ENCODE data around the gene CAPN5.

Gene CAPN5

DNA sequence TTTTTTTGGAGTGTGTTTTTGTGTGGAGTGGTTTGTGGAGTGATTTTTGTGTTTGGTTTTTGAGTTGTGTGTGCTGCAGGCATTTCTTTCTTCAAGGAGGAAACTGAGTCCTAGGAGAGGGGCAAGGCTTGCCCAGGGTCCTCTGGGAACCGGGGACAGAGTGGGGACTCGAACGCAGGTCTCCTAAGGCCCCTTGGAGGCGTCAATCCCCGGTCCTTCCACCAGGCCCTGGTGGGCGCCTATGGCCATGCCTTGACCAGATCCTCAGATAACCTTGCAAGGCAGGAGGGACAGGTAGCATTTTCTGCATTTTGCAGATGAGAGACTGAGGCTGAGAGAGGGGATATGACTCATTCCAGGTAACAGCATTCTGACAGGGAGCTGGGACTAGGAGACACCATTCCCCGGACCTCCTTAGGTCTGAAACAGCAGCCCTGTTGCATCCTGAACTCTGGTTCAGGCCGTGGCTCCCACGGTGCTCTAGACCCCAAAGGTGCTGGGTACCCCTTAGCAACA lies 100.4 kb downstream of the CAPN5 start:
- TF ChIP-seq ZFP3 (CRISPR knock-in tag; IDR thresholded peaks at IDR 0.05) (no peak), TOX (CRISPR knock-in tag; IDR thresholded peaks at IDR 0.05; ENCODE audit: borderline replicate concordance) (no peak), ISL1 (CRISPR knock-in tag; IDR thresholded peaks at IDR 0.05) (no peak), PPARA (CRISPR knock-in tag; IDR thresholded peaks at IDR 0.05; ENCODE audit: borderline replicate concordance) (no peak), ZNF8 (CRISPR knock-in tag; IDR thresholded peaks at IDR 0.05) (no peak)
- TF ChIP-seq, protein P1, sequence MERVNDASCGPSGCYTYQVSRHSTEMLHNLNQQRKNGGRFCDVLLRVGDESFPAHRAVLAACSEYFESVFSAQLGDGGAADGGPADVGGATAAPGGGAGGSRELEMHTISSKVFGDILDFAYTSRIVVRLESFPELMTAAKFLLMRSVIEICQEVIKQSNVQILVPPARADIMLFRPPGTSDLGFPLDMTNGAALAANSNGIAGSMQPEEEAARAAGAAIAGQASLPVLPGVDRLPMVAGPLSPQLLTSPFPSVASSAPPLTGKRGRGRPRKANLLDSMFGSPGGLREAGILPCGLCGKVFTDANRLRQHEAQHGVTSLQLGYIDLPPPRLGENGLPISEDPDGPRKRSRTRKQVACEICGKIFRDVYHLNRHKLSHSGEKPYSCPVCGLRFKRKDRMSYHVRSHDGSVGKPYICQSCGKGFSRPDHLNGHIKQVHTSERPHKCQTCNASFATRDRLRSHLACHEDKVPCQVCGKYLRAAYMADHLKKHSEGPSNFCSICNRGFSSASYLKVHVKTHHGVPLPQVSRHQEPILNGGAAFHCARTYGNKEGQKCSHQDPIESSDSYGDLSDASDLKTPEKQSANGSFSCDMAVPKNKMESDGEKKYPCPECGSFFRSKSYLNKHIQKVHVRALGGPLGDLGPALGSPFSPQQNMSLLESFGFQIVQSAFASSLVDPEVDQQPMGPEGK (CRISPR knock-in tag; IDR thresholded peaks at IDR 0.05; ENCODE audit: borderline replicate concordance) = no peak
- ATAC-seq = no peak

DNA sequence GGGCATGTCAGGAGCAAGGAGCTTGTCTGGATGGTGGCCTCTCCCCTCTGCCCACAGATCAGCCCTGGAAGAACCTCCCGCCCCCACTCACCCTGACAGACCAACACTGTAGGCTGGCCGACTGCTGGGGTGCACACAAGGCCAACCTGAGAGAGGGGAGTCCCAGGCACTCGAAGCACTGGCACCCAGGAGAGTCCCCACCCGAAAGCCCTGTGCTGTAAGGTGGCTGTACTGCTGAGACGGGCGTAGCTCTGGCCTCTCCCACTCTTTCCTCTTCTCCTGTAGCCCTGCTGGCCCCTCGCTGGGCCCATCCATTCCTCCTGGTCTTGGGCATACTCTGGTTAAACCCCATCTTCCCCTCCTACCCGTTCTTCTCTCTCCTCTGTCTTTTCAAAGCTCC lies 101.0 kb downstream of the CAPN5 start:
- ATAC-seq = no peak
- TF ChIP-seq, protein P2, sequence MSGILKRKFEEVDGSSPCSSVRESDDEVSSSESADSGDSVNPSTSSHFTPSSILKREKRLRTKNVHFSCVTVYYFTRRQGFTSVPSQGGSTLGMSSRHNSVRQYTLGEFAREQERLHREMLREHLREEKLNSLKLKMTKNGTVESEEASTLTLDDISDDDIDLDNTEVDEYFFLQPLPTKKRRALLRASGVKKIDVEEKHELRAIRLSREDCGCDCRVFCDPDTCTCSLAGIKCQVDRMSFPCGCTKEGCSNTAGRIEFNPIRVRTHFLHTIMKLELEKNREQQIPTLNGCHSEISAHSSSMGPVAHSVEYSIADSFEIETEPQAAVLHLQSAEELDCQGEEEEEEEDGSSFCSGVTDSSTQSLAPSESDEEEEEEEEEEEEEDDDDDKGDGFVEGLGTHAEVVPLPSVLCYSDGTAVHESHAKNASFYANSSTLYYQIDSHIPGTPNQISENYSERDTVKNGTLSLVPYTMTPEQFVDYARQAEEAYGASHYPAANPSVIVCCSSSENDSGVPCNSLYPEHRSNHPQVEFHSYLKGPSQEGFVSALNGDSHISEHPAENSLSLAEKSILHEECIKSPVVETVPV (CRISPR knock-in tag; IDR thresholded peaks at IDR 0.05) = no peak
- no peak for TF ChIP-seq ZNF8 (CRISPR knock-in tag; IDR thresholded peaks at IDR 0.05)
- TF ChIP-seq GLIS3 (CRISPR knock-in tag; IDR thresholded peaks at IDR 0.05) = no peak
- TF ChIP-seq CSDC2 (CRISPR knock-in tag; IDR thresholded peaks at IDR 0.05) = no peak
- TF ChIP-seq ISL1 (CRISPR knock-in tag; IDR thresholded peaks at IDR 0.05) = no peak
- TF ChIP-seq ZC3H10 (CRISPR knock-in tag; IDR thresholded peaks at IDR 0.05) = no peak
- no peak for TF ChIP-seq PPARA (CRISPR knock-in tag; IDR thresholded peaks at IDR 0.05; ENCODE audit: borderline replicate concordance)
- no peak for TF ChIP-seq ZNF565 (CRISPR knock-in tag; conservative IDR thresholded peaks at IDR 0.05; ENCODE audit: low read depth)
- TF ChIP-seq, protein P3, sequence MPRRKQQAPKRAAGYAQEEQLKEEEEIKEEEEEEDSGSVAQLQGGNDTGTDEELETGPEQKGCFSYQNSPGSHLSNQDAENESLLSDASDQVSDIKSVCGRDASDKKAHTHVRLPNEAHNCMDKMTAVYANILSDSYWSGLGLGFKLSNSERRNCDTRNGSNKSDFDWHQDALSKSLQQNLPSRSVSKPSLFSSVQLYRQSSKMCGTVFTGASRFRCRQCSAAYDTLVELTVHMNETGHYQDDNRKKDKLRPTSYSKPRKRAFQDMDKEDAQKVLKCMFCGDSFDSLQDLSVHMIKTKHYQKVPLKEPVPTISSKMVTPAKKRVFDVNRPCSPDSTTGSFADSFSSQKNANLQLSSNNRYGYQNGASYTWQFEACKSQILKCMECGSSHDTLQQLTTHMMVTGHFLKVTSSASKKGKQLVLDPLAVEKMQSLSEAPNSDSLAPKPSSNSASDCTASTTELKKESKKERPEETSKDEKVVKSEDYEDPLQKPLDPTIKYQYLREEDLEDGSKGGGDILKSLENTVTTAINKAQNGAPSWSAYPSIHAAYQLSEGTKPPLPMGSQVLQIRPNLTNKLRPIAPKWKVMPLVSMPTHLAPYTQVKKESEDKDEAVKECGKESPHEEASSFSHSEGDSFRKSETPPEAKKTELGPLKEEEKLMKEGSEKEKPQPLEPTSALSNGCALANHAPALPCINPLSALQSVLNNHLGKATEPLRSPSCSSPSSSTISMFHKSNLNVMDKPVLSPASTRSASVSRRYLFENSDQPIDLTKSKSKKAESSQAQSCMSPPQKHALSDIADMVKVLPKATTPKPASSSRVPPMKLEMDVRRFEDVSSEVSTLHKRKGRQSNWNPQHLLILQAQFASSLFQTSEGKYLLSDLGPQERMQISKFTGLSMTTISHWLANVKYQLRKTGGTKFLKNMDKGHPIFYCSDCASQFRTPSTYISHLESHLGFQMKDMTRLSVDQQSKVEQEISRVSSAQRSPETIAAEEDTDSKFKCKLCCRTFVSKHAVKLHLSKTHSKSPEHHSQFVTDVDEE (CRISPR knock-in tag; IDR thresholded peaks at IDR 0.05) = no peak
- no peak for TF ChIP-seq ARNTL (CRISPR knock-in tag; IDR thresholded peaks at IDR 0.05; ENCODE audit: borderline replicate concordance, low read depth)
- no peak for TF ChIP-seq ZFP30 (CRISPR knock-in tag; IDR thresholded peaks at IDR 0.05)
- TF ChIP-seq ZNF70 (CRISPR knock-in tag; IDR thresholded peaks at IDR 0.05) = no peak
- TF ChIP-seq, protein P1 (CRISPR knock-in tag; IDR thresholded peaks at IDR 0.05; ENCODE audit: borderline replicate concordance) = no peak
- no peak for TF ChIP-seq OSR1 (CRISPR knock-in tag; IDR thresholded peaks at IDR 0.05)
- TF ChIP-seq SNAI2 (CRISPR knock-in tag; IDR thresholded peaks at IDR 0.05) = no peak
- no peak for TF ChIP-seq TOX (CRISPR knock-in tag; IDR thresholded peaks at IDR 0.05; ENCODE audit: borderline replicate concordance)
- no peak for TF ChIP-seq ZFP3 (CRISPR knock-in tag; IDR thresholded peaks at IDR 0.05)

DNA sequence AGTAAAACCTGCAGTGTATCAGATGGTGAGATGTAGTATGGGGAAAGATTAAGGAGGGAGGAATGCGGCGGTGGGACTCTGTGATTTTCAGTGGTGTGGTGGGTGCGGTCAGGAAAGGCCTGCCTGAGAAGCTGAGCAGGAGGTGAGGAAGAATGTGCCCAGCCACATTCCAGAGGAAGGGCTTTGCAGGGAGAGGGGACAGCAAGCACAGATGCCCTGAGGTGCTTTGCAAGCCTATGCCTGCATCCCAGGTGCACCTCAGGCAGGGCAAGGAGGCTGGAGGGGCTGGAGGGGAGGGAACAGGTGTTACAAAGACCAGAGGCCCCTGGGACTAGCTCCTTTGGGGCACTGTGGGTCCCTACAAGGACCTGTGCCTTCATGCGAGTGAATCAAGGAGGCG lies 103.3 kb downstream of the CAPN5 start:
- TF ChIP-seq ISL1 (CRISPR knock-in tag; IDR thresholded peaks at IDR 0.05) (no peak), TCF4 (CRISPR knock-in tag; IDR thresholded peaks at IDR 0.05; ENCODE audit: borderline replicate concordance) (no peak), ZFP3 (CRISPR knock-in tag; IDR thresholded peaks at IDR 0.05) (no peak), TOX (CRISPR knock-in tag; IDR thresholded peaks at IDR 0.05; ENCODE audit: borderline replicate concordance) (no peak), ZFP30 (CRISPR knock-in tag; IDR thresholded peaks at IDR 0.05) (no peak), CSDC2 (CRISPR knock-in tag; IDR thresholded peaks at IDR 0.05) (no peak), ARNTL (CRISPR knock-in tag; IDR thresholded peaks at IDR 0.05; ENCODE audit: borderline replicate concordance, low read depth) (no peak), ZC3H10 (CRISPR knock-in tag; IDR thresholded peaks at IDR 0.05) (no peak), GLIS3 (CRISPR knock-in tag; IDR thresholded peaks at IDR 0.05) (no peak), SNAI2 (CRISPR knock-in tag; IDR thresholded peaks at IDR 0.05) (no peak)
- TF ChIP-seq, protein P3 (CRISPR knock-in tag; IDR thresholded peaks at IDR 0.05) = no peak
- TF ChIP-seq, protein P2 (CRISPR knock-in tag; IDR thresholded peaks at IDR 0.05) = no peak
- ATAC-seq = no peak

Data from SK-N-SH treated with all-trans-retinoic acid at 6 μM for 48 hours (cell line).